Lower lobe of right lung (tissue), 2 donors: ENCODE results near the gene FAM131C. TPM values are rescaled to one million over a fixed set of nuclear protein-coding genes. Genes with fewer than 3 reads are reported as not detected.

ENCODE experiments used
- ATAC-seq, 2 donors: fragments of 200-7000 bp; cut with Tn5 transposase; one replicate each; pipeline ENCODE4 v1.9.1; 2020 to 2022; ENCODE audit warnings: mild to moderate bottlenecking in 2 of 2, moderate library complexity in 2 of 2
- DNase-seq: peaks from one replicate; pipeline ENCODE4 v3.0.0-alpha.2; 2020
- H3K27ac ChIP-seq: fragments of 200-600 bp; one replicate; pipeline ENCODE4 v1.8.0; 2022
- H3K27me3 ChIP-seq: fragments of 200-600 bp; one replicate; pipeline ENCODE4 v1.8.0; 2022; ENCODE audit warnings: low read depth
- H3K36me3 ChIP-seq: fragments of 200-600 bp; one replicate; pipeline ENCODE4 v1.8.0; 2022; ENCODE audit warnings: mild to moderate bottlenecking
- H3K4me1 ChIP-seq: fragments of 200-600 bp; one replicate; pipeline ENCODE4 v1.8.0; 2022
- H3K4me3 ChIP-seq: fragments of 200-600 bp; one replicate; pipeline ENCODE4 v1.8.0; 2022; ENCODE audit warnings: mild to moderate bottlenecking
- H3K9me3 ChIP-seq: fragments of 200-600 bp; one replicate; pipeline ENCODE4 v1.8.0; 2022
- CTCF ChIP-seq: fragments of 200-600 bp; IDR thresholded peaks from one replicate; pipeline ENCODE4 v1.8.0; 2022; ENCODE audit warnings: antibody characterized with exemption, mild to moderate bottlenecking
- intact Hi-C: fragments of 100-400 bp; cut with DNase I; formaldehyde crosslinking; loops from one replicate; pipeline ENCODE4 v1.11.0; 2022
- total RNA-seq: library from RNA; stranded (reverse); fragmentation: NEBNext Ultra II Directional; extraction: Animal tissue kit (Norgen Biotek cat#: 25700); gene quantifications from one replicate; pipeline ENCODE4 v1.2.1, GENCODE V29; 2021
- donor health status: DM: no; HTN: yes; CAD: no; lungs with severe emphysema.

FAM131C gene
- total RNA-seq, 1 donor from 2014 or later, result not detected

GRCh38 chr1:16074217-16074616 lies 766 bp upstream of the FAM131C start:
- H3K36me3 ChIP-seq, result no peaks in the 10 kb centered on the region
- intact Hi-C loops, result no loop called here
- peaks cover 18% of the 10 kb centered on the region for H3K27me3 ChIP-seq
- no peak overlapping the region for H3K4me3 ChIP-seq
- no peak for DNase-seq
- TF ChIP-seq CTCF, result no peak
- H3K27ac ChIP-seq, result no peak overlapping the region
- ATAC-seq, result no peak
- H3K4me1 ChIP-seq, result peaks cover 16% of the 10 kb centered on the region
- no peaks in the 10 kb centered on the region for H3K9me3 ChIP-seq

- H3K4me3 ChIP-seq, result peak overlapping the region; percentile 30
- H3K9me3 ChIP-seq, result no peaks in the 10 kb centered on the region
- TF ChIP-seq CTCF, result no peak
- H3K27ac ChIP-seq, result no peak overlapping the region
- DNase-seq (no peak), ATAC-seq (no peak)
- peaks cover 11% of the 10 kb centered on the region for H3K4me1 ChIP-seq
- peaks cover 18% of the 10 kb centered on the region for H3K27me3 ChIP-seq
- intact Hi-C loops, result no loop called here
- H3K36me3 ChIP-seq, result no peaks in the 10 kb centered on the region
Measured at GRCh38 chr1:16072616-16073484, 601 bp downstream of the FAM131C start.

GRCh38 chr1:16072095-16072494 lies 1.4 kb downstream of the FAM131C start:
- Histone ChIP-seq H3K9me3 (no peaks in the 10 kb centered on the region), H3K4me1 (peaks cover 11% of the 10 kb centered on the region), H3K27ac (no peak overlapping the region), H3K27me3 (peaks cover 18% of the 10 kb centered on the region), H3K36me3 (no peaks in the 10 kb centered on the region), H3K4me3 (no peak overlapping the region)
- no peak for DNase-seq
- TF ChIP-seq CTCF, result no peak
- no peak for ATAC-seq
- intact Hi-C loops, result no loop called here

GRCh38 chr1:16071614-16072013 lies 1.8 kb downstream of the FAM131C start:
- no peaks in the 10 kb centered on the region for H3K9me3 ChIP-seq
- peaks cover 11% of the 10 kb centered on the region for H3K4me1 ChIP-seq
- intact Hi-C loops, result no loop called here
- no peak overlapping the region for H3K4me3 ChIP-seq
- peaks cover 18% of the 10 kb centered on the region for H3K27me3 ChIP-seq
- ATAC-seq (no peak), DNase-seq (no peak)
- no peak for TF ChIP-seq CTCF
- H3K36me3 ChIP-seq, result no peaks in the 10 kb centered on the region
- H3K27ac ChIP-seq, result no peak overlapping the region

- DNase-seq (no peak), ATAC-seq (no peak)
- intact Hi-C loops, result no loop called here
Measured at GRCh38 chr1:16070640-16071355, 2.7 kb downstream of the FAM131C start.

More at GRCh38 chr1:16070640-16071355, 2.7 kb downstream of the FAM131C start:
- Histone ChIP-seq H3K36me3 (no peaks in the 10 kb centered on the region), H3K27me3 (peaks cover 18% of the 10 kb centered on the region), H3K4me3 (no peak overlapping the region), H3K4me1 (peaks cover 11% of the 10 kb centered on the region), H3K27ac (no peak overlapping the region), H3K9me3 (no peaks in the 10 kb centered on the region)
- no peak for TF ChIP-seq CTCF
